GM12801 (cell line): ENCODE measurements around the gene NPLOC4.

Source experiments
- TF ChIP-seq, protein P1 (sequence below): IDR thresholded peaks from one replicate; pipeline ENCODE4 v1.5.1; 2011; ENCODE audit warnings: control low read depth; ENCODE audit not compliant: insufficient read length; ENCODE audit errors: extremely low read depth

The NPLOC4 gene

DNA sequence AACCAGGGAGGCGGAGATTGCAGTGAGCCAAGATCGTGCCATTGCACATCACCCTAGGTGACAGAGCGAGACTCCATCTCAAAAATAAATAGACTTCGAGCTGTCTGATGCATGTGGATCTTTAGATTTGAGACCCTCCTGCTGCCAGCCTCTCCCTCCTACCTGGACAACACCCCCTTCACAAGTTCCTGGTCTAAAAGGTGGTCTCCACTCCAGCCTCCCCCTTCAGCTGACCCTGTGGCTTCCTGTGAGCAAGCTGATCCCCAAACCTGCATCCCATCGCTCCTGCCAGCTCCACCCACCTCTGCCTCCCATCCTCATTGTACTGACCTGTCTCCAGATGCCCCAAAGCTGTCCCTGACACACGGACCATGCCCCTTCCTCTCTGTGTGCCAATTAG is 57.6 kb downstream of the NPLOC4 start:
- TF ChIP-seq, protein P1, sequence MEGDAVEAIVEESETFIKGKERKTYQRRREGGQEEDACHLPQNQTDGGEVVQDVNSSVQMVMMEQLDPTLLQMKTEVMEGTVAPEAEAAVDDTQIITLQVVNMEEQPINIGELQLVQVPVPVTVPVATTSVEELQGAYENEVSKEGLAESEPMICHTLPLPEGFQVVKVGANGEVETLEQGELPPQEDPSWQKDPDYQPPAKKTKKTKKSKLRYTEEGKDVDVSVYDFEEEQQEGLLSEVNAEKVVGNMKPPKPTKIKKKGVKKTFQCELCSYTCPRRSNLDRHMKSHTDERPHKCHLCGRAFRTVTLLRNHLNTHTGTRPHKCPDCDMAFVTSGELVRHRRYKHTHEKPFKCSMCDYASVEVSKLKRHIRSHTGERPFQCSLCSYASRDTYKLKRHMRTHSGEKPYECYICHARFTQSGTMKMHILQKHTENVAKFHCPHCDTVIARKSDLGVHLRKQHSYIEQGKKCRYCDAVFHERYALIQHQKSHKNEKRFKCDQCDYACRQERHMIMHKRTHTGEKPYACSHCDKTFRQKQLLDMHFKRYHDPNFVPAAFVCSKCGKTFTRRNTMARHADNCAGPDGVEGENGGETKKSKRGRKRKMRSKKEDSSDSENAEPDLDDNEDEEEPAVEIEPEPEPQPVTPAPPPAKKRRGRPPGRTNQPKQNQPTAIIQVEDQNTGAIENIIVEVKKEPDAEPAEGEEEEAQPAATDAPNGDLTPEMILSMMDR: no peak

DNA sequence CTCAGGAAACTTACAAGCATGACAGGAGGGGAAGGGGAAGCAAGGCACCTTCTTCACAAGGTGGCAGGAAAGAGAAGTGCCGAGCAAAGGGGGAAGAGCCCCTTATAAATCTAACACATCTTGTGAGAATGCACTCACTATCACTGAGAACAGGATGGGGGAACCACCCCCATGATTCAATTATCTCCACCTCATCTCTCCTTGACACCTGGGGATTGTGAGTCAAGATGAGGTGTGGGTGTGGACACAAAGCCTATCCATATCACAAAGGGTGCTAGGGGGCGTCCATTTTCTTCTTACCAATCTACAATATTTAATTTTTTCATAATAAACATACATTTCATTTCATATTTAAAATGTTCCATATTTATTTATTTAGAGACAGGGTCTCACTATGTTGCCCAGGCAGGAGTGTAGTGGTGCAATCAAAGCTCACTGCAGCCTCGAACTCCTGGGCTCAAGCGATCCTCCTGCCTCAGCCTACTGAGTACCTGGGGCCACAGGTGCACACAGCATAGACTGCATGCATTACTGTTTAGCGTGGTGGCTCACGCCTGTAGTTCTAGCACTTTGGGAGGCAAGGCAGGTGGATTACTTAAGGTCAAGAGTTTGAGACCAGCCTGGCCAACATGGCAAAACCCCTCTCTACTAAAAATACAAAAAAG is 58.2 kb downstream of the NPLOC4 start:
- TF ChIP-seq, protein P1: no peak

DNA sequence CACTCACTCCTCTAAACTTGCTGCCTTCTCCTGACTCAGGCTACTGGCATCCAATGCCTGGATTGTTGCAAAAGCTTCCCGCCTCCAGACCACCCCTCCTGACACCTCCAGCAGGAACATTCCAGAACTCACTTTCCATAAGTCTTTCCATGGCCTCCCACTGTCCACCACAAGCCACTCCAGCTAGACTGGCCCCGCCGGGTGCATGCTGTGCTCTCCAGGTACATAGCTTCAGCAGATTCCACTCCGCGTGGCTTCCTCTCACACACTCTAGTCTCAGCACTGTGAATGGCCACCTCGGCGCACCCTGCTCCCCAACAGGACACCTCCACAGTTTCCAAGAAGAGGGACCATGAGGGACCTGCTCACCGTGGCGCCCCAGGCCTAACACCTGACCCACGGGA is 58.9 kb downstream of the NPLOC4 start:
- TF ChIP-seq, protein P1: no peak

DNA sequence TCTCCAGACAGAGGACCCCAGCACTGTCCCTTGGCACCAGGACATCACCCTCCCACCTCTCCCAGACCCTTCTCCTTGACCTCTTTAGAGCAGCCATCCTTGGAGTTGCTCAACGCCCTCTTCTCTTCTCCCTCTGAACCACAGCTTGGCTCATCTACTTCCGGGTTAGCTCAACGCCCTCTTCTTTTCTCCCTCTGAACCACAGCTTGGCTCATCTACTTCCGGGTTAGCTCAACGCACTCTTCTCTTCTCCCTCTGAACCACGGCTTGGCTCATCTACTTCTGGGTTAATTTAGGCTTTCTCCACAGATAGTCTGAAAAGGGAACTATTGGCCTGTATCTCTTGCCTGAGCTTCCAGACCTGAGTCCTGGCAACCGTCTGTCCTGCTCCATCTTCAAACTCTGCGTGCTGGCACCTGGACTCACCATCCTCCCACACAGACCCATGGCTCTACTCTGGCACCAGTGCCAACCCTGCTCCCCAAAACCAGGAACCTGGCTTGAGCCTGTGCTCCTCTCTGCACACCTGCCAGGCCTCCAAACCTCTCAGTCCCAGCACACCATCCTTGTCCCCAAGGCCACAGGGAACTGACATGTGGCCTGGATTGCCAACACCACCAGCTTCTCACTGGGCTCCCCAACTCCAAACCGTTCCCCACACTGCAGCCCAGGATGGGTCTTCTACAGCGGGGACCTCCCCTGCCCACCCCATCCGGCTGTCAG is 59.5 kb downstream of the NPLOC4 start:
- TF ChIP-seq, protein P1: no peak

DNA sequence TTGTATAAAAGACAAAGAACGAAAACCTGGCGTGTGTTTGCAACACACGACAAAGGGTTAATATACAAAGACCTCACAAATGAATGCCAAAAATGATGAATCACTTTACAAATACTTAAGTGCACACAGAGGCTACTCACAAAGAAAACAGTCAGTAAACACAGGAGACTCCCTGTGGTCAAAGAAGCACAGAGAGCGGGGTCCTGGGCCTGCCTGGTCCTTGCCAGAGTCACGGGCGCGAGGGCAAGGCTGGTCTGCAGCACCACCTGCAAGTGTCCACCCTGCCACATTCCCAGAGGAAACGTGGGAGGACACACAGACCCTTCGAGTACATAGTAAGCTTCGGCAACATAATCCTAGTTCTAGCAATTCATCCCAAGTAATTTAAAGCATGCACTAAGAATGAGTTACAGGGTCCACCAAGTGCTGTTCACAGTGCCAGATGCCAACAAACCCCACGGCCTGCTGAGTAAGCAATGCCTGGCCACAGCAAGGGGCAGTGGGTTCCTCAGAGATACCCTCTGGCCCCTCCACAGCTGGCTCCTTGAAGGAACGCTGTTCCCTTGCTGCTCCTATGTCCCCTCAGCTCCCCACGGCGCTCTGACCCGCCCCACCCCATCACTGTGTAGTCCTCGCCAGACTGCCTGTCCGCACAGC is 60.2 kb downstream of the NPLOC4 start:
- TF ChIP-seq, protein P1: no peak

DNA sequence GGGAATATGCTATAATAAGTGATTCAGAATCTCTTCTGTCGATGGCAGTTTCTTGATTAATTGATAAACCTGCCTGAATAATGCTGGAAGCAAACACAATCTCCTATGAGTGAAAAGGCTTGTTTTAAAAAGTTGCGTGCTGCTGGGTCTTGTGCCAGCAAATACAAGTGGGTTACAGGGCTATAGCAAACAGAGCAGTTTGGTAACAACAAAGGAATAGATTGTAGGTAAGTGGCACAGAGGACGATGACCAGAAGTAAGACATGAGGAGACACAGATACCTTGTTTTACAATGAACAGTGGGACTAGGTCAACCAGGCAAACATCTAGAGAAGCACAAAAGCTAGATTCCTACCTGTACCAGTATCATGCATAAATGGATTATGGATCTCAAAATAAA is 61.1 kb downstream of the NPLOC4 start:
- TF ChIP-seq, protein P1: no peak

DNA sequence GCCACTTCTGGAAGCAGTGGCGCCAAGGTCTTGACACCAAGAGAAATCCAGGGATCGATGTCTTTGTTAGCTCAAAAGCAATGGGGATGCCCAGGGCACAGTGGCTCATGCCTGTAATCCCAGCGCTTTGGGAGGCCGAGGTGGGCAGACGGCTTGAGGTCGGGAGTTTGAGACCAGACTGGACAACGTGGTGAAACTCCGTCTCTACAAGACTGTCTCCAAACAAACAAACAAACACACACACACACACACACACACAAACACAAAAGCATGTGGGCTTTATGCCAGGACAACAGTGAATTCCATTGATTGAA is 62.3 kb downstream of the NPLOC4 start:
- TF ChIP-seq, protein P1: no peak
